Natural killer cell treated with Interleukin-12 subunit alpha and Interleukin-12 subunit beta and Interleukin-15 and Interleukin-18, amount 100 ng/mL, for 72 hours (primary cell): ENCODE measurements around the gene LGR5. TPM values are rescaled to one million over a fixed set of nuclear protein-coding genes. Genes with fewer than 3 reads are reported as not detected.
"Not testable (repeated sequence)": the region's sequence is repeated elsewhere in the genome, so short reads cannot be mapped to it uniquely, and the experiment has no call there.

Experiments used
- ATAC-seq, 2 donors: fragments of 150-1000 bp; cut with Tn5 transposase in 1 of 2; sonication (Bioruptor Pico), chemical (Tn5 transposase) in 1 of 2; 2 replicates each; pipeline ENCODE4 v1.10.0; 2021
- DNase-seq: peaks from one replicate; pipeline ENCODE4 v3.0.0; 2022; ENCODE audit warnings: low spot score
- H3K27ac Mint-ChIP-seq, 2 donors: 1 replicate in 1 of 2; 2 replicates in 1 of 2; pipeline ENCODE4 v1.8.0; 2022; ENCODE audit warnings: mixed read lengths in 2 of 2, mild to moderate bottlenecking in 1 of 2, moderate library complexity in 1 of 2
- H3K27me3 Mint-ChIP-seq, 2 donors: 1 replicate in 1 of 2; 2 replicates in 1 of 2; pipeline ENCODE4 v1.8.0; 2022; ENCODE audit warnings: mixed read lengths in 2 of 2
- H3K36me3 Mint-ChIP-seq: one replicate; pipeline ENCODE4 v1.8.0; 2022; ENCODE audit warnings: mixed read lengths
- H3K4me1 Mint-ChIP-seq, 2 donors: 1 replicate in 1 of 2; 2 replicates in 1 of 2; pipeline ENCODE4 v1.8.0; 2022; ENCODE audit warnings: low read depth in 2 of 2, mixed read lengths in 2 of 2, mild to moderate bottlenecking in 1 of 2
- H3K4me3 Mint-ChIP-seq: one replicate; pipeline ENCODE4 v1.8.0; 2022; ENCODE audit warnings: mixed read lengths
- H3K9me3 Mint-ChIP-seq: 2 replicates; pipeline ENCODE4 v1.8.0; 2022; ENCODE audit warnings: mixed read lengths
- total RNA-seq, 2 donors: library from RNA; stranded (reverse); gene quantifications; one replicate each; pipeline ENCODE4 v1.2.3, GENCODE V29; 2022

Gene LGR5
- total RNA-seq, 2 donors from 2014 or later, result not detected

- H3K9me3 Mint-ChIP-seq, result no peaks in the 10 kb centered on the region
- no peak for DNase-seq
- no peaks in the 10 kb centered on the region for H3K36me3 Mint-ChIP-seq
These were observed 85.0 kb downstream of the LGR5 start for GRCh38 chr12:71524626-71525025.

GRCh38 chr12:71533703-71534102, 94.1 kb downstream of the LGR5 start:
- H3K4me3 Mint-ChIP-seq, result no peak overlapping the region
- no peak overlapping the region for H3K27ac Mint-ChIP-seq

More at GRCh38 chr12:71524626-71525025, 85.0 kb downstream of the LGR5 start:
- ATAC-seq, result no peak
- Mint-ChIP-seq H3K27ac (no peak overlapping the region), H3K4me1 (no peaks in the 10 kb centered on the region), H3K27me3 (peaks cover 13 to 39% of the 10 kb centered on the region in 2 donors), H3K4me3 (no peak overlapping the region)

DNA sequence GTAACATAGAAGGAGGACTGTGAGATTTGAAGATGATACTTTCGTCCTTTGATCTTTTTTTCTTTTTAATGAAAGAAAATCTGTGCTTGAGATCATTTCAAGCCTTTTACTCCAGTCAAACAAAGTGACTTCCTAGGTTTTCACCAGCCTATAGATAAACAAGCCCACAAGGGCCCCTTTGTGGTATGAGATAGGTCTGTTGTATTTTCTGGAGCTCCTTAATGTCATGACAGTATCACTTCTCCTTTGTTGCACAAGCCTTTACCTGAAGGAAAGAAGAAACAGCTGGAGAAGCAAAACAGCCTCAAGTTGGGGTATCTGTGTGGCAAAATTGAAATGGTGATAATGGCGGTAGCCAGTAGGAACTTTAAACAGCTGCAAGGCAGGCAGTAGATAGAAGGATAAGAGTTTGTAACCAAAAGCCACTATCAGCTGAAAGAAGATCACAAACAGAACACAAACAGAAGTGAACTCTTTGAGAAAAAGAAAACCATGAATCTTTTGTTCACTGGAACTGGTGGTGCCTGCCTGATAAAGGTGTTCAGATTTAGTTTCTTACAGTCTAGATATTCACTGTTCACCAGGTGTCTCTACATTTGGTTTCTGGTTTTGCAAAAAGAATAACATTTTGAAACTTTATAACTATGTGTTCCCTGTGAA, 96.8 kb downstream of the LGR5 start:
- Mint-ChIP-seq H3K27me3 (peaks cover 12 to 18% of the 10 kb centered on the region in 2 donors), H3K4me1 (no peaks in the 10 kb centered on the region), H3K27ac (no peak overlapping the region), H3K4me3 (no peak overlapping the region), H3K36me3 (no peaks in the 10 kb centered on the region), H3K9me3 (no peaks in the 10 kb centered on the region)
- ATAC-seq (no peak), DNase-seq (no peak)

More at GRCh38 chr12:71533703-71534102, 94.1 kb downstream of the LGR5 start:
- H3K4me1 Mint-ChIP-seq, result no peaks in the 10 kb centered on the region
- no peak for DNase-seq
- no peak for ATAC-seq
- H3K36me3 Mint-ChIP-seq, result no peaks in the 10 kb centered on the region
- H3K9me3 Mint-ChIP-seq, result no peaks in the 10 kb centered on the region
- H3K27me3 Mint-ChIP-seq, result peaks cover 3 to 8% of the 10 kb centered on the region in 2 donors

- no peak overlapping the region for H3K27ac Mint-ChIP-seq
- no peaks in the 10 kb centered on the region for H3K9me3 Mint-ChIP-seq
- peaks cover 12 to 18% of the 10 kb centered on the region in 2 donors for H3K27me3 Mint-ChIP-seq
- no peak overlapping the region for H3K4me3 Mint-ChIP-seq
- no peaks in the 10 kb centered on the region for H3K36me3 Mint-ChIP-seq
- no peaks in the 10 kb centered on the region for H3K4me1 Mint-ChIP-seq
- DNase-seq, result no peak
- ATAC-seq, result no peak
These were observed 97.5 kb downstream of the LGR5 start for GRCh38 chr12:71536939-71537622.

DNA sequence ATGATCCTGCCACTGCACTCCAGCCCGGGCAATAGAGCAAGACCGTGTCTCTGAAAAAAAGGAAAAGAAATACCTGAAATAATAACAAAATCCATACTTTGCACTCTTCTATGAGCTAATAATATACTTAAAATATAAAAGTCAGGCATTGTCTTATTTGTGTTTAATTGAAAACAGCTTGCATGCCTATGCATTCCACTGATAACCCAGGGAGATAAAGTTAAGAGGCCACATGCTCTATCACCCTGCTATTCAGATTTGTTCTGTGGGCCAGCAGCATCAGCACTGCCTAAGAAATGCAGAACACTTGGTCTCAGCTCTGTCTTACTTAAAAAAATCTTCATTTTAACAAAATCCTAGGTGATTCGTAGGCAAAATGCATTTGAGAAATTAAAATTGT, 99.2 kb downstream of the LGR5 start:
- no peak for ATAC-seq
- Mint-ChIP-seq H3K4me3 (no peak overlapping the region), H3K4me1 (no peaks in the 10 kb centered on the region), H3K27ac (no peak overlapping the region), H3K27me3 (peaks cover 12 to 18% of the 10 kb centered on the region in 2 donors), H3K9me3 (no peaks in the 10 kb centered on the region), H3K36me3 (no peaks in the 10 kb centered on the region)
- no peak for DNase-seq

- Mint-ChIP-seq H3K36me3 (no peaks in the 10 kb centered on the region), H3K9me3 (no peaks in the 10 kb centered on the region), H3K4me1 (no peaks in the 10 kb centered on the region), H3K4me3 (no peak overlapping the region), H3K27me3 (peaks cover 9 to 11% of the 10 kb centered on the region in 2 donors), H3K27ac (no peak overlapping the region)
- ATAC-seq, result no peak
- no peak for DNase-seq
These were observed 102.0 kb downstream of the LGR5 start for GRCh38 chr12:71541583-71541982.

DNA sequence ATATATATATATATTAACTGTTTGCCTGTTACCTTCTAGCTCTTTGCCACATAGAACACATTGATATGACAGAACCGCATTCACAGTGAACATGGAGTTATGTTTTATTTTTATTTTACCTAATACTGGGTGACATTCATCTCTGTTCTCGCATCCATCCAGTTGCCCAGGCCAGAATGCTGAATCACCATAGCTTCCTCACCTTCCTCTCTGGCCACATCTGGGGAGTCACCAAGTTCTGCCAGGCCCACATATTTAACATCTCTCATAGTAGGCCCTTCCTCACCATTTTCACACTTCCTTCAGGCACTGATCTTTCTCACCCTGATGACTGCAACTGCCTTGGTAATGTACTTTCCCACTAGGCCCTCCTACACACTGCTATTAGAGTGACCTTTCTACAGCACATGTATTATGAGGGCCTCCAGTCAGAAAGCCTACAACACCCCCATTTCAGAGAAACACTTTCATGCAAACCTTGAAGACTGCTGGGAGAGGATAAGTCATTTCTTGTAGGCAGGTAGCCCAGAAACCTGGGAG, 106.8 kb downstream of the LGR5 start:
- peaks cover 3 to 16% of the 10 kb centered on the region in 2 donors for H3K27me3 Mint-ChIP-seq
- no peaks in the 10 kb centered on the region for H3K9me3 Mint-ChIP-seq
- H3K36me3 Mint-ChIP-seq, result no peaks in the 10 kb centered on the region
- no peaks in the 10 kb centered on the region for H3K4me1 Mint-ChIP-seq
- no peak overlapping the region for H3K27ac Mint-ChIP-seq
- DNase-seq (no peak), ATAC-seq (peak in 1 of 2 donors; percentile 31)
- no peak overlapping the region for H3K4me3 Mint-ChIP-seq

DNA sequence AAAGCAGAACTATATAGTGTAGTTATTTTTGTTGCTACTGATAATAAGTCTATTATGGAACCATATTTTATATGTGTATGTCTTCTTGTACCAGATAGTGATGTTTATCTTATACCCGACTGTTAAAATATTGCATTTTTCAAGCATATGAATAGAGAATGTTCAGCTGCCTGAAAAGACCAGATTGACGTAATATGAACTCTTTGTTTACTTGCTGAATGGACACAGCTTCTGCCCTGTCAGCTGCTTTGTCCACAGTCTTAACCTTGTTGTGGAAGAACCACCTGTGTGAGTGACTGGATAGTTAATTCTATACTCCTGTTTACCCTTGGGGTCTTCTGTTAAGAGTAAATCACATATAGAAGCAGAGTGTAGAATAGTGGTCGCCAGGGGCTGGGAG, 109.3 kb downstream of the LGR5 start:
- no peak overlapping the region for H3K27ac Mint-ChIP-seq
- DNase-seq (no peak), ATAC-seq (no peak)
- H3K4me1 Mint-ChIP-seq, result no peaks in the 10 kb centered on the region
- no peaks in the 10 kb centered on the region for H3K36me3 Mint-ChIP-seq
- H3K27me3 Mint-ChIP-seq, result peaks cover 5 to 19% of the 10 kb centered on the region in 2 donors
- no peaks in the 10 kb centered on the region for H3K9me3 Mint-ChIP-seq
- no peak overlapping the region for H3K4me3 Mint-ChIP-seq

- Mint-ChIP-seq H3K27me3 (peaks cover 5 to 27% of the 10 kb centered on the region in 2 donors), H3K4me1 (no peaks in the 10 kb centered on the region), H3K9me3 (no peaks in the 10 kb centered on the region), H3K27ac (no peak overlapping the region), H3K36me3 (no peaks in the 10 kb centered on the region), H3K4me3 (no peak overlapping the region)
- DNase-seq (no peak), ATAC-seq (no peak)
These were observed 111.9 kb downstream of the LGR5 start for GRCh38 chr12:71551529-71551928.

DNA sequence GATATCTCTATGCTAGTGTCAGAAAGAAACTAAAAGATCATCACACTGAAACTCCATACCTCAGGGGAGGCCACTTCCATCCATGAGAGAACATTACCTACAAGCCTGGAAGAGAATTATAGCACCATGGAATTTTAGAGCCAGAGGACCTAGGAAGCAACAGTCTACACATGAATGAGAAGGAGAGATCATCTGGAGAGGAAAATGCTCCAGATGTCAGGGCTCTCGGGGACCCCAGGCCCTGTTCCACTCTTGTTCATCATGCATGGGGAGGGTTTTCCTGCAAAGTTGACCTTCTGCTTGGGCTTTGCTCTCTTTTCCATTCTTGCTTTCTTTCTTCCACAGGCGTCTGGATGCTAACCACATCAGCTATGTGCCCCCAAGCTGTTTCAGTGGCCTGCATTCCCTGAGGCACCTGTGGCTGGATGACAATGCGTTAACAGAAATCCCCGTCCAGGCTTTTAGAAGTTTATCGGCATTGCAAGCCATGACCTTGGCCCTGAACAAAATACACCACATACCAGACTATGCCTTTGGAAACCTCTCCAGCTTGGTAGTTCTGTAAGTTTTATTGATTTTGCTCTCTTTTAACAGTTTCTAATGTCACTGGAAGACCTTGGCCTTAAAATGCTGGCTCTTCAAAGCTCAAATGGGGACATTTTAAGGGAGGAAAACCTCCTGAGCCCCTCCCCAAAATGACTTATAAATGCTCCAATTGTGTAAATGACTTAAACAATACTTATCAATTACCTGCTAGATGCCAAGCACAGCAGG, 113.3 kb downstream of the LGR5 start:
- H3K27ac Mint-ChIP-seq, result no peak overlapping the region
- no peak overlapping the region for H3K4me3 Mint-ChIP-seq
- H3K4me1 Mint-ChIP-seq, result no peaks in the 10 kb centered on the region
- ATAC-seq (no peak), DNase-seq (no peak)
- H3K36me3 Mint-ChIP-seq, result no peaks in the 10 kb centered on the region
- H3K27me3 Mint-ChIP-seq, result peaks cover 5 to 27% of the 10 kb centered on the region in 2 donors
- H3K9me3 Mint-ChIP-seq, result no peaks in the 10 kb centered on the region

DNA sequence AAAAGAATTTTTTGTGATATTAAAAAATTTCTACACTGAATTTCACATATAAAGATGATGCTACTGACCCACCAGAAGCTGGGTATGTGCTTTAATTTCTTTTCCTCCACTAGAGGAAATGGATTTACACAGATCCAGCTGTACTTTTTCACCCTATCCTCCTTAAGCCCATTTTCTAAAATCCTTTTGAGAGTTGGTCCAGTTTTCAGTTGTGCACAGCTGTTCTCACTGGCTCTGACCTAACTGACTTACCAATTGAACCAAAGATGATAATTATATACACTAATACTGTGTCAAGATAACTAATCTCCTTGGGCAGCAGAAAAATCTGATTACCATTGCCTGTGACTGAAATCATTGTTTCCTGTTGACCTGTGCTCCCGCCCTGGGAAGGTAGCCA, 115.6 kb downstream of the LGR5 start:
- DNase-seq (no peak), ATAC-seq (no peak)
- Mint-ChIP-seq H3K27ac (no peak overlapping the region), H3K4me1 (no peaks in the 10 kb centered on the region), H3K4me3 (no peak overlapping the region), H3K9me3 (no peaks in the 10 kb centered on the region), H3K27me3 (peaks cover 2 to 22% of the 10 kb centered on the region in 2 donors), H3K36me3 (no peaks in the 10 kb centered on the region)

GRCh38 chr12:71555789-71556188, 116.2 kb downstream of the LGR5 start:
- not testable (repeated sequence) for H3K4me1 Mint-ChIP-seq, DNase-seq

DNA sequence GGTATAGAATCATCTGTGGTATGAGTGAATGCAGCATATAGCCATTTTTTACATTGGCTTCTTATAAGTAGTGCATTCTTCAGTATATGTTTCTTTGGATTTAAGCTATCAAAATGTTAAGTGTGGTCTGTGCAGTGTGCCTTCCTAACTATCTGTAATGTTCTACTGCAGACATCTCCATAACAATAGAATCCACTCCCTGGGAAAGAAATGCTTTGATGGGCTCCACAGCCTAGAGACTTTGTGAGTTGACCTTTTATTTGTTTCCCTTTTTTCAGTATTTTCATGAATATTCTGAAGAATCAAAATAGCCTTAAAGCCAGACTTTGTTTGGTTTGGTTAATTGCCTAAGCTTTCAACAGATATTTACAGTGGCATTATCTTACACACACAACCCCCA, 116.8 kb downstream of the LGR5 start:
- H3K4me1 Mint-ChIP-seq, result no peaks in the 10 kb centered on the region
- H3K9me3 Mint-ChIP-seq, result no peaks in the 10 kb centered on the region
- no peaks in the 10 kb centered on the region for H3K36me3 Mint-ChIP-seq
- ATAC-seq (no peak), DNase-seq (no peak)
- peaks cover 2 to 17% of the 10 kb centered on the region in 2 donors for H3K27me3 Mint-ChIP-seq
- H3K27ac Mint-ChIP-seq, result no peak overlapping the region
- no peak overlapping the region for H3K4me3 Mint-ChIP-seq

More at GRCh38 chr12:71555789-71556188, 116.2 kb downstream of the LGR5 start:
- not testable (repeated sequence) for H3K4me3 Mint-ChIP-seq, H3K27ac Mint-ChIP-seq, H3K36me3 Mint-ChIP-seq, H3K9me3 Mint-ChIP-seq, ATAC-seq
- H3K27me3 Mint-ChIP-seq, result peaks cover 2 to 22% of the 10 kb centered on the region in 2 donors

- Mint-ChIP-seq H3K9me3 (no peaks in the 10 kb centered on the region), H3K4me1 (no peaks in the 10 kb centered on the region), H3K27me3 (peaks cover 2 to 15% of the 10 kb centered on the region in 2 donors), H3K4me3 (no peak overlapping the region), H3K36me3 (no peaks in the 10 kb centered on the region), H3K27ac (no peak overlapping the region)
- DNase-seq, result no peak
- no peak for ATAC-seq
These were observed 117.3 kb downstream of the LGR5 start for GRCh38 chr12:71556875-71557274.
